Measurements from ENCODE around the gene CMTM7.

The CMTM7 gene

DNA sequence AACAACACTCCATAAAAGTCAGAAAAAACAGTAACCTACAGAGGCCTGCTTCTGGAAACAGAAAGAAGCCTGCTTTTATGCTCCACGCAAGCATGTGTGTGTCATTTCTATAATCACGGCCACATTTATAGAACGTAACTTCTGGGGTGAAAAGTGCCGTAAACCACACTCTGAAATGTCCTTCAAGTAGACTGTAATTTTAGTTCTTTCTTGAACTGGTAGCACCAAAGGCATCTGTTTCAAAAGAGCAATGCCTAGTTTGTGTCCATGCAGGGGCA is 19.5 kb upstream of the CMTM7 start:
- DNase-seq (ENCODE audit: low read depth) = no peak
- H3K4me3 ChIP-seq (ENCODE audit: low read depth, low read length) = no peak overlapping the region
- TF ChIP-seq, protein P1, sequence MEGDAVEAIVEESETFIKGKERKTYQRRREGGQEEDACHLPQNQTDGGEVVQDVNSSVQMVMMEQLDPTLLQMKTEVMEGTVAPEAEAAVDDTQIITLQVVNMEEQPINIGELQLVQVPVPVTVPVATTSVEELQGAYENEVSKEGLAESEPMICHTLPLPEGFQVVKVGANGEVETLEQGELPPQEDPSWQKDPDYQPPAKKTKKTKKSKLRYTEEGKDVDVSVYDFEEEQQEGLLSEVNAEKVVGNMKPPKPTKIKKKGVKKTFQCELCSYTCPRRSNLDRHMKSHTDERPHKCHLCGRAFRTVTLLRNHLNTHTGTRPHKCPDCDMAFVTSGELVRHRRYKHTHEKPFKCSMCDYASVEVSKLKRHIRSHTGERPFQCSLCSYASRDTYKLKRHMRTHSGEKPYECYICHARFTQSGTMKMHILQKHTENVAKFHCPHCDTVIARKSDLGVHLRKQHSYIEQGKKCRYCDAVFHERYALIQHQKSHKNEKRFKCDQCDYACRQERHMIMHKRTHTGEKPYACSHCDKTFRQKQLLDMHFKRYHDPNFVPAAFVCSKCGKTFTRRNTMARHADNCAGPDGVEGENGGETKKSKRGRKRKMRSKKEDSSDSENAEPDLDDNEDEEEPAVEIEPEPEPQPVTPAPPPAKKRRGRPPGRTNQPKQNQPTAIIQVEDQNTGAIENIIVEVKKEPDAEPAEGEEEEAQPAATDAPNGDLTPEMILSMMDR (conservative IDR thresholded peaks at IDR 0.05; ENCODE audit: low read depth, low read length) = no peak

DNA sequence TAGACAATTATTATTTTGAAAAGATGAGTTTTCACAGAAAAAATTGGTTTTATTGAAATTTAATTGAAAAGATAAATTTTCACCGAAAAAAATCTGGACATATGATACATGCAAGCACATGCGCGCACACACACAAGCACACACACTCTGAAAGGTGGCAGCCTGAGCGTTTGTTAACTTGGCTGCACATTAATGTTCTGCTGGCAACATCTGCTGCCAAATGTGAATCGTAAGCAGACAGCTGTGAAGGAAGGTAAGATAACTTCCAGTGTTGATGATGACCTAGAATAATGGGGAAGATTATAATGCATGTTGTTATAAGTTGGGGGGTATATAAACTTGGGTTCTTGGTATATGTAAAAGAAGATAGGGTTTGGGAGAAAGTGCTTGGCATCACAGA is 18.4 kb upstream of the CMTM7 start:
- TF ChIP-seq, protein P1 (conservative IDR thresholded peaks at IDR 0.05; ENCODE audit: low read depth, low read length) = no peak
- DNase-seq (ENCODE audit: low read depth) = no peak
- no peak overlapping the region for H3K4me3 ChIP-seq (ENCODE audit: low read depth, low read length)

DNA sequence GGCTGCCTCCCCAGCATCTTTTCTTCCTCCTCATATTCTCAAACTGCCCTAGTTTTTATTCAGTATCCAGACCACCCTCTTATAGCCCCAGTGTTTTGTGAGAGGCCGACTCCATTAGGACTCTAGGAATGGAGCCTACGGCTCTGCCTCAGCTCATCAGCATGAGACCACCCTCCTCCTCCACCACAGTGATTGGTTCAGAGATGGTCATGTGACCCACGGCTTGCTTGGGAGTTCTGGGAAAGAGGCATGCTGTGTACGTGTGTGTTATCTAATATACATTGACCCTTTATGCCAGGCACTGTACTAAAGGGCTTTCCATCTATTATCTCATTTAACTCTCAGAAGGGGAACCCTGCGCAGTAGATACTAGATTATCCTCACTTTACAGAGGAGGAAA is 17.8 kb upstream of the CMTM7 start:
- H3K4me3 ChIP-seq (ENCODE audit: low read depth, low read length) = no peak overlapping the region
- TF ChIP-seq, protein P1 (conservative IDR thresholded peaks at IDR 0.05; ENCODE audit: low read depth, low read length) = no peak
- no peak for DNase-seq (ENCODE audit: low read depth)

DNA sequence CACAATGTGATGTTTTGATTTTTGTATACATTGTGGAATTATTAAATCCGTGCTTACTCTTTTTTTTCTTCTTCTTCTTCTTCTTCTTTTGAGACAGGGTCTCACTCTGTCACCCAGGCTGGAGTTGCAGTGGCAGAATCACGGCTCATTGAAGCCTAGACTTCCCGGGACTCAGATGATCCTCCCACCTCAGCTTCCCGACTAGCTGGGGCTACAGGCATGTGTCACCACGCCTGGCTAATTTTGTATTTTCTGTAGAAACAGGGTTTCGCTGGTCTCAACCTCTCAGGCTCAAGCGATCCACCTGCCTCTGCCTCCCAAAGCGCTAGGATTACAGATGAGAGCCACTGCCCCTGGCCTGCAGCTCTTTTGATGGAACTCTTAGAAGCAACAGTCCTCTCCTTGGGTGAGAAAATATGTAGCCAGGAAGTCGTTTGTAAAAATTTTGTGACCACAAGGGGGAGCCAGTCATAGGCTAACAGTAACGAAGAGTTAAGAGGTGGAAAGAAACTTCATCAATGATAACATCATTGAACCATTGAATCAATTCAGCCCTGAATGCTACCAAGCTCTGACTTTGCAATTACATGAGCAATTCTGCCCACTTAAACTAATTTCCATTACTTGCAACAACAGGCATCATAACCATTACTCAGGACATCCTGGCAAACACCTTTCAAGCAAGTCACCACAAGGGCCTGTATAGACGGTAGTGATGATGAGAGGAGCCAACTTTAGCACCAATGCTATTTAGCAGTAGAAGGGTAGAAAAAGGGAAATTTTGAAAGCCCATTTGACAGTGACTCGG is 16.7 kb upstream of the CMTM7 start:
- peak; percentile 86 for DNase-seq (ENCODE audit: low read depth)

DNA sequence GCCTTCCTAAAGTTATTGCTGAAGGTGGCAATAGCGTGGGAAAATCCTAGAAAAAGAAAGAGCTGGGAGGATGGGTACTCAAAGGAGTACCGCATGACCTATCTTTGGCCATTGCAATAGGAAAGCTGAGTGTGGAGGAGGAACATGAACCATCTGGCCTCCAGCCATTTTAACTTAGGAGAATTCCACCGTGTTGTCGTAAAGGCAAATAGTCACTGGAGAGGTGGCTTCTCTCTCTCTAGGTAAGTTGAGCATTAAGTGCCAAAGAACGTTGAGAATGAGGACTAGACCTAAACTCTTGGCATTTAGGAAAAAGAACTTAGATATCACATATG is 16.1 kb upstream of the CMTM7 start:
- TF ChIP-seq, protein P1 (conservative IDR thresholded peaks at IDR 0.05; ENCODE audit: low read depth, low read length) = no peak
- no peak for DNase-seq (ENCODE audit: low read depth)
- H3K4me3 ChIP-seq (ENCODE audit: low read depth, low read length) = no peak overlapping the region

More for the DNA sequence above, 16.7 kb upstream of the CMTM7 start:
- TF ChIP-seq, protein P1 (conservative IDR thresholded peaks at IDR 0.05; ENCODE audit: low read depth, low read length) = peak; percentile 65
- H3K4me3 ChIP-seq (ENCODE audit: low read depth, low read length) = no peak overlapping the region

DNA sequence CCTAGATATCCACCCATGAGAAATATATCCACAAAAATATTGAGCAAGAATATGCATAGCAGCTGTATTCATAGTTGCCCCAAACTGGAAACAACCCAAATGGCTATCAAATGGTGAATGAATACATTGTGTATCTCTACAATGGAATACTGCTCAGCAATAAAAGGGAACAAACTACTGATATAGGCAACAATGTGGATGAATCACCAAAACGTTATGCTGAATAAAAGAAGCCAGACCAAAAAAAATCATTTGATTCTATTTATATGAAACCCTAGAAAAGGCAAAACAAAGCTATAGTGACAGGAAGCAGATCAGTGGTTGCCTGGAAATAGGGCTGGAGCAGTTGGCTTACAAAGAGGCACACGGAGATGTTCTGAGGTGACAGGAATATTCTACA is 15.5 kb upstream of the CMTM7 start:
- TF ChIP-seq, protein P1 (conservative IDR thresholded peaks at IDR 0.05; ENCODE audit: low read depth, low read length) = no peak
- DNase-seq (ENCODE audit: low read depth) = no peak

DNA sequence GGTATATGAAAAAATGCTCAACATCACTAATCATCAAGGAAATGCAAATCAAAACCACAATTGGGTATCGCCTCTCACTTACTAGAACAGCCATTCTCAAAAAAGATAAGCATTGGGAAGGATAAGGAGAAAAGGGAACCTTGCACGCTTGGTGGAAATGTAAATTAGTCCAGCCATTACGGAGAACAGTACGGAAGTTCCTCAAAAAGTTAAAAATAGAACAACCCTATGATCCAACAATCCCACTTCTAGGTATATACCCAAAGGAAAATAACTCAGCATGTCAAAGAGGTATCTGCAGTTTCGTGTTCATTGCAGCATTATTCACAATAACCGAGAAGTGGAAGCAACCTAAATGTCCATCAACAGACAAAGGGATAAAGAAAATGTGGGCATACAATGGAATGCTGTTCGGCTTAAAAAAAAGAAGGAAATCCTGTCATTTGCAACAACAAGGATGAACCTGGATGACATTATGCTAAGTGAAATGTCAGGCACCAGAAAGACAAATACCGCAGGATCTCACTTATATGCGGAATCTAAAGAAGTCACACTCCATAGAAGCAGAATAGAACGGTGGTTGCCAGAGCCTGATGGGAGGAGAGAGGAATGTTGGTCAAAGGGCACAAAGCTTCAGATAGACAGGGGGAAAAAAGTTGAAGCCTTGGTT is 11.7 kb upstream of the CMTM7 start:
- no peak for DNase-seq (ENCODE audit: low read depth)
- no peak overlapping the region for H3K4me3 ChIP-seq (ENCODE audit: low read depth, low read length)
- TF ChIP-seq, protein P1 (conservative IDR thresholded peaks at IDR 0.05; ENCODE audit: low read depth, low read length) = no peak

More for the DNA sequence above, 15.5 kb upstream of the CMTM7 start:
- no peak overlapping the region for H3K4me3 ChIP-seq (ENCODE audit: low read depth, low read length)

Measured in choroid plexus epithelial cell (primary cell).